Thymus (tissue), 11 donors: Measurements from ENCODE around the gene RNF166. TPM values are rescaled to one million over a fixed set of nuclear protein-coding genes. Genes with fewer than 3 reads are reported as not detected.
A peak's percentile ranks its signal among the peaks of the same experiment; 100 is the strongest.

Experiments
- DNase-seq, 9 donors: peaks; one replicate each; pipeline ENCODE4 v3.0.0-alpha.2; 2013; ENCODE audit warnings: low spot score in 9 of 9, low read depth in 6 of 9, missing footprints in 1 of 9
- H3K27ac ChIP-seq, 2 donors: one replicate each; pipeline ENCODE4 v1.5.1; 2013; ENCODE audit warnings: control low read depth in 1 of 2, low read depth in 1 of 2, low read length in 1 of 2, mild to moderate bottlenecking in 1 of 2, moderate library complexity in 1 of 2
- H3K27me3 ChIP-seq, 2 donors: one replicate each; pipeline ENCODE4 v1.5.1; 2013; ENCODE audit warnings: low read length in 1 of 2; ENCODE audit not compliant: control insufficient read depth in 2 of 2, insufficient read depth in 1 of 2
- H3K36me3 ChIP-seq, 2 donors: one replicate each; pipeline ENCODE4 v1.5.1; 2013; ENCODE audit warnings: low read length in 1 of 2, mild to moderate bottlenecking in 1 of 2, moderate library complexity in 1 of 2; ENCODE audit not compliant: control insufficient read depth in 2 of 2, insufficient read depth in 2 of 2
- H3K4me1 ChIP-seq, 2 donors: one replicate each; pipeline ENCODE4 v1.5.1; 2013; ENCODE audit warnings: low read length in 2 of 2; ENCODE audit not compliant: control insufficient read depth in 2 of 2, insufficient read depth in 2 of 2
- H3K4me3 ChIP-seq, 2 donors: one replicate each; pipeline ENCODE4 v1.5.1; 2013; ENCODE audit warnings: low read length in 2 of 2, control low read depth in 1 of 2, mild to moderate bottlenecking in 1 of 2
- H3K9me3 ChIP-seq, 2 donors: one replicate each; pipeline ENCODE4 v1.5.1; 2013; ENCODE audit warnings: low read length in 1 of 2, mild to moderate bottlenecking in 1 of 2; ENCODE audit not compliant: control insufficient read depth in 2 of 2, insufficient read depth in 1 of 2
- WGBS: extraction: QIAGEN DNeasy Blood & Tissue Kit; methylation state at CpG from one replicate; pipeline ENCODE4 v1.1.7; 2013; 5-methylcytosine and 5-hydroxymethylcytosine counted together
- polyA plus RNA-seq: library from polyadenylated mRNA; stranded (reverse); fragments of 200-250 nt; gene quantifications from one replicate; pipeline ENCODE4 v1.2.3, GENCODE V29; 2013
- total RNA-seq: library from RNA; stranded (reverse); fragments of 120-200 nt; gene quantifications from one replicate; pipeline ENCODE4 v1.2.4, GENCODE V29; 2013
- donor health status: healthy.

The RNF166 gene
- total and polyA plus RNA-seq, 2 donors = 32.6 to 144 TPM

- H3K36me3 ChIP-seq = peaks cover 24 to 25% of the 10 kb centered on the region in 2 donors
- H3K27ac ChIP-seq = no peak overlapping the region
- peaks cover 0 to 10% of the 10 kb centered on the region in 2 donors for H3K9me3 ChIP-seq
- peaks cover 17 to 49% of the 10 kb centered on the region in 2 donors for H3K4me1 ChIP-seq
- peak in 1 of 9 donors; percentile 41 for DNase-seq
- peaks cover 0 to 25% of the 10 kb centered on the region in 2 donors for H3K27me3 ChIP-seq
- H3K4me3 ChIP-seq = no peak overlapping the region
- WGBS = 26% methylated on average over 10 of the region's 10 CpGs
These were observed 13.3 kb downstream of the RNF166 start for GRCh38 chr16:88692861-88693260.

GRCh38 chr16:88691924-88692560 lies 14.2 kb downstream of the RNF166 start:
- Histone ChIP-seq H3K36me3 (peaks cover 16 to 17% of the 10 kb centered on the region in 2 donors), H3K4me1 (peaks cover 17 to 46% of the 10 kb centered on the region in 2 donors), H3K27me3 (peaks cover 3 to 32% of the 10 kb centered on the region in 2 donors), H3K9me3 (peaks cover 0 to 10% of the 10 kb centered on the region in 2 donors), H3K4me3 (no peak overlapping the region), H3K27ac (no peak overlapping the region)
- 22% methylated on average over 26 of the region's 26 CpGs for WGBS
- DNase-seq = peak in 1 of 9 donors; percentile 54

GRCh38 chr16:88691129-88691813 lies 14.9 kb downstream of the RNF166 start:
- Histone ChIP-seq H3K9me3 (peaks cover 0 to 10% of the 10 kb centered on the region in 2 donors), H3K4me3 (no peak overlapping the region), H3K27me3 (peaks cover 8 to 38% of the 10 kb centered on the region in 2 donors), H3K4me1 (peaks cover 22 to 52% of the 10 kb centered on the region in 2 donors), H3K36me3 (peaks cover 8 to 10% of the 10 kb centered on the region in 2 donors), H3K27ac (no peak overlapping the region)
- WGBS = 96% methylated on average over 33 of the region's 33 CpGs
- no peak for DNase-seq

GRCh38 chr16:88690341-88691128 lies 15.7 kb downstream of the RNF166 start:
- peaks cover 27 to 58% of the 10 kb centered on the region in 2 donors for H3K4me1 ChIP-seq
- no peak overlapping the region for H3K4me3 ChIP-seq
- H3K27ac ChIP-seq = no peak overlapping the region
- DNase-seq = no peak
- peaks cover 2 to 3% of the 10 kb centered on the region in 2 donors for H3K36me3 ChIP-seq
- H3K27me3 ChIP-seq = peaks cover 15 to 46% of the 10 kb centered on the region in 2 donors
- 93% methylated on average over 21 of the region's 21 CpGs for WGBS
- peaks cover 0 to 10% of the 10 kb centered on the region in 2 donors for H3K9me3 ChIP-seq

GRCh38 chr16:88688013-88688778 lies 18.0 kb downstream of the RNF166 start:
- peaks cover 28 to 62% of the 10 kb centered on the region in 2 donors for H3K4me1 ChIP-seq
- peaks cover 0 to 5% of the 10 kb centered on the region in 2 donors for H3K9me3 ChIP-seq
- no peak overlapping the region for H3K27ac ChIP-seq
- WGBS = 73% methylated on average over 28 of the region's 28 CpGs
- H3K27me3 ChIP-seq = peaks cover 19 to 64% of the 10 kb centered on the region in 2 donors
- H3K36me3 ChIP-seq = no peaks in the 10 kb centered on the region
- DNase-seq = no peak
- no peak overlapping the region for H3K4me3 ChIP-seq

DNA sequence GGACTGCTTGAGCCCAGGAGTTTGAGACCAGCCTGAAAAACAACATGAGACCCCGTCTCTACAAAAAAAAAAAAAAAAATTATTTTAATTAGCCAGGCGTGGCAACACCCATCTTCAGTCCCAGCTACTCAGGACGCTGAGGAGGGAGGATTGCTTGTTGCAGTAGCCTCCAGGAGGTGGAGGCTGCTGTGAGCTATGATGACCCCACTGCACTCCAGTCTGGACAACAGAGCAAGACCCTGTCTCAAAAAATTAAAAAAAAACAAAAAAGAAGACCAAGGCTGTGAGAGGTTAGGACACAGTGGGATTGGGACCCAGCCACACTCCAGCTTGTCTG lies 18.6 kb downstream of the RNF166 start:
- no peaks in the 10 kb centered on the region for H3K9me3 ChIP-seq
- no peak for DNase-seq
- WGBS = 90% methylated on average over 3 of the region's 3 CpGs
- no peak overlapping the region for H3K27ac ChIP-seq
- H3K4me3 ChIP-seq = no peak overlapping the region
- H3K4me1 ChIP-seq = peaks cover 24 to 56% of the 10 kb centered on the region in 2 donors
- peaks cover 19 to 64% of the 10 kb centered on the region in 2 donors for H3K27me3 ChIP-seq
- H3K36me3 ChIP-seq = no peaks in the 10 kb centered on the region

GRCh38 chr16:88687254-88687576 lies 19.0 kb downstream of the RNF166 start:
- Histone ChIP-seq H3K36me3 (no peaks in the 10 kb centered on the region), H3K27ac (no peak overlapping the region), H3K27me3 (peaks cover 19 to 63% of the 10 kb centered on the region in 2 donors), H3K4me3 (no peak overlapping the region), H3K9me3 (no peaks in the 10 kb centered on the region), H3K4me1 (peaks cover 20 to 54% of the 10 kb centered on the region in 2 donors)
- no peak for DNase-seq
- 91% methylated on average over 10 of the region's 10 CpGs for WGBS

GRCh38 chr16:88686439-88687253 lies 19.6 kb downstream of the RNF166 start, which contains the start of gene SNAI3:
Gene SNAI3, minus strand, starts transcription at chr16:88686507. Its CDS starts 101 bp downstream, at chr16:88686406.
- WGBS = 14% methylated on average over 65 of the region's 65 CpGs
- H3K36me3 ChIP-seq = no peaks in the 10 kb centered on the region
- peak in 5 of 9 donors; percentile 59 to 88 (median 77) for DNase-seq
- peaks cover 19 to 63% of the 10 kb centered on the region in 2 donors for H3K27me3 ChIP-seq
- H3K27ac ChIP-seq = peak within 1 kb of the TSS in 1 of 2 donors; percentile 15
- no peaks in the 10 kb centered on the region for H3K9me3 ChIP-seq
- H3K4me3 ChIP-seq = peak within 1 kb of the TSS; percentile 53 to 58
- peaks cover 20 to 54% of the 10 kb centered on the region in 2 donors for H3K4me1 ChIP-seq
